ENCODE results near the gene ZFYVE21.
A peak's percentile ranks its signal among the peaks of the same experiment; 100 is the strongest.

Gene ZFYVE21

GRCh38 chr14:103676881-103677675 is 38.5 kb upstream of the ZFYVE21 start:
- no peak overlapping the region for H3K4me3 ChIP-seq (ENCODE audit: low read depth, low read length)
- no peak for DNase-seq (ENCODE audit: low read depth)
- no peak for TF ChIP-seq CTCF (conservative IDR thresholded peaks at IDR 0.05; ENCODE audit: low read depth, low read length)

- no peak overlapping the region for H3K4me3 ChIP-seq (ENCODE audit: low read depth, low read length)
- DNase-seq (ENCODE audit: low read depth) = peak; percentile 47
- peak; percentile 65 for TF ChIP-seq CTCF (conservative IDR thresholded peaks at IDR 0.05; ENCODE audit: low read depth, low read length)
Observed at GRCh38 chr14:103679351-103679750, 36.3 kb upstream of the ZFYVE21 start.

- DNase-seq (ENCODE audit: low read depth) = no peak
- H3K4me3 ChIP-seq (ENCODE audit: low read depth, low read length) = no peak overlapping the region
- TF ChIP-seq CTCF (conservative IDR thresholded peaks at IDR 0.05; ENCODE audit: low read depth, low read length) = no peak
Observed at GRCh38 chr14:103680491-103681231, 34.9 kb upstream of the ZFYVE21 start.

- no peak for TF ChIP-seq CTCF (conservative IDR thresholded peaks at IDR 0.05; ENCODE audit: low read depth, low read length)
- DNase-seq (ENCODE audit: low read depth) = no peak
- no peak overlapping the region for H3K4me3 ChIP-seq (ENCODE audit: low read depth, low read length)
Observed at GRCh38 chr14:103683139-103683538, 32.5 kb upstream of the ZFYVE21 start.

GRCh38 chr14:103684471-103684870 is 31.1 kb upstream of the ZFYVE21 start:
- DNase-seq (ENCODE audit: low read depth) = no peak
- no peak for TF ChIP-seq CTCF (conservative IDR thresholded peaks at IDR 0.05; ENCODE audit: low read depth, low read length)
- H3K4me3 ChIP-seq (ENCODE audit: low read depth, low read length) = no peak overlapping the region

- TF ChIP-seq CTCF (conservative IDR thresholded peaks at IDR 0.05; ENCODE audit: low read depth, low read length) = no peak
- no peak for DNase-seq (ENCODE audit: low read depth)
- no peak overlapping the region for H3K4me3 ChIP-seq (ENCODE audit: low read depth, low read length)
Observed at GRCh38 chr14:103684871-103685270, 30.7 kb upstream of the ZFYVE21 start.

Data from choroid plexus epithelial cell (primary cell).